GM18526 (cell line): Measurements from ENCODE around the gene SEC24C.

Experiments
- POLR2A ChIP-seq: IDR thresholded peaks from 3 replicates; pipeline ENCODE4 v1.6.1; 2011; ENCODE audit not compliant: insufficient read length; ENCODE audit errors: extremely low read depth

The SEC24C gene

GRCh38 chr10:73774637-73775036 lies 30.5 kb downstream of the SEC24C start:
- no peak for TF ChIP-seq POLR2A

- TF ChIP-seq POLR2A: no peak
These were observed 34.8 kb downstream of the SEC24C start for GRCh38 chr10:73779018-73779417.

- no peak for TF ChIP-seq POLR2A
These were observed 35.5 kb downstream of the SEC24C start for GRCh38 chr10:73779539-73780197.

GRCh38 chr10:73780301-73780700 lies 36.1 kb downstream of the SEC24C start:
- TF ChIP-seq POLR2A: no peak

GRCh38 chr10:73780966-73781365 lies 36.8 kb downstream of the SEC24C start:
- TF ChIP-seq POLR2A: no peak

GRCh38 chr10:73781548-73781878 lies 37.3 kb downstream of the SEC24C start:
- no peak for TF ChIP-seq POLR2A

GRCh38 chr10:73781879-73782748 lies 37.9 kb downstream of the SEC24C start, which contains the start of gene CHCHD1:
Gene CHCHD1 (plus strand): TSS chr10:73782048. CDS start chr10:73782076, 28 bp downstream.
- TF ChIP-seq POLR2A: peak; percentile 95

- TF ChIP-seq POLR2A: no peak
These were observed 38.5 kb downstream of the SEC24C start for GRCh38 chr10:73782749-73783085.

- peak; percentile 61 for TF ChIP-seq POLR2A
These were observed 41.1 kb downstream of the SEC24C start, which contains the start of gene ZSWIM8 for GRCh38 chr10:73785211-73785720. Gene ZSWIM8 (plus strand): TSS chr10:73785606. CDS start chr10:73785879, 273 bp downstream.

GRCh38 chr10:73785721-73786511 lies 41.7 kb downstream of the SEC24C start:
- TF ChIP-seq POLR2A: no peak

- TF ChIP-seq POLR2A: no peak
These were observed 42.3 kb downstream of the SEC24C start for GRCh38 chr10:73786512-73786885.

GRCh38 chr10:73788864-73789658 lies 44.9 kb downstream of the SEC24C start:
- TF ChIP-seq POLR2A: no peak

GRCh38 chr10:73789659-73790055 lies 45.5 kb downstream of the SEC24C start:
- TF ChIP-seq POLR2A: no peak

- TF ChIP-seq POLR2A: no peak
These were observed 46.9 kb downstream of the SEC24C start for GRCh38 chr10:73790886-73791625.
